Gastroesophageal sphincter (tissue), 4 donors: ENCODE measurements around the gene BIRC7. TPM values are rescaled to one million over a fixed set of nuclear protein-coding genes. Genes with fewer than 3 reads are reported as not detected.

Experiments used
- ATAC-seq: fragments of 150-250 bp; one replicate; pipeline ENCODE4 v1.9.1; 2016; ENCODE audit warnings: mild to moderate bottlenecking, moderate library complexity
- H3K27ac ChIP-seq, 4 donors: fragments of 200-600 bp; sonication (generic) in 3 of 4; 1 replicate in 3 of 4; 2 replicates in 1 of 4; pipeline ENCODE4 v1.5.1; 2016 to 2019
- H3K27me3 ChIP-seq: fragments of 200-600 bp; sonication (generic); one replicate; pipeline ENCODE4 v1.5.1; 2019
- H3K36me3 ChIP-seq, 2 donors: fragments of 200-600 bp; sonication (generic); one replicate each; pipeline ENCODE4 v1.5.1; 2019; ENCODE audit warnings: control low read depth in 1 of 2
- H3K4me1 ChIP-seq, 3 donors: fragments of 200-600 bp; sonication (generic); 1 replicate in 2 of 3; 2 replicates in 1 of 3; pipeline ENCODE4 v1.5.1; 2016 to 2019; ENCODE audit warnings: control low read depth in 2 of 3
- H3K4me3 ChIP-seq, 2 donors: fragments of 200-600 bp; sonication (generic); one replicate each; pipeline ENCODE4 v1.5.1; 2019; ENCODE audit warnings: mild to moderate bottlenecking in 1 of 2, moderate library complexity in 1 of 2
- H3K9me3 ChIP-seq, 3 donors: fragments of 200-600 bp; sonication (generic); one replicate each; pipeline ENCODE4 v1.5.1; 2017 to 2019; ENCODE audit warnings: control low read depth in 2 of 3
- CTCF ChIP-seq, 4 experiments: fragments of 200-600 bp in 2 of 4; fragments of 450-650 bp in 2 of 4; sonication (generic) in 1 of 4; IDR thresholded peaks; one replicate each; pipeline ENCODE4 v1.5.1; 2017 to 2019; ENCODE audit warnings: antibody characterized with exemption in 4 of 4, mild to moderate bottlenecking in 2 of 4, moderate library complexity in 2 of 4
- EP300 ChIP-seq: sonication (generic); formaldehyde crosslinking; IDR thresholded peaks from one replicate; pipeline ENCODE4 v1.6.1; 2017; ENCODE audit warnings: antibody characterized with exemption, mild to moderate bottlenecking
- POLR2A ChIP-seq, 2 donors: fragments of 450-650 bp; IDR thresholded peaks; one replicate each; pipeline ENCODE4 v1.6.1; 2017; ENCODE audit warnings: antibody characterized with exemption in 2 of 2, mild to moderate bottlenecking in 2 of 2, moderate library complexity in 1 of 2
- POLR2AphosphoS5 ChIP-seq: sonication (generic); formaldehyde crosslinking; IDR thresholded peaks from one replicate; pipeline ENCODE4 v1.6.1; 2017; ENCODE audit warnings: antibody characterized with exemption
- WGBS, 2 donors: methylation state at CpG; one replicate each; pipeline ENCODE4 v1.1.5; 2018; ENCODE audit warnings: low coverage in 1 of 2; 5-methylcytosine and 5-hydroxymethylcytosine counted together
- total RNA-seq, 4 donors: library from RNA; depleted of rRNA; stranded (reverse); fragments of >200 nt; gene quantifications; one replicate each; pipeline ENCODE4 v1.1.0, GENCODE V29; 2016

Gene BIRC7
- total RNA-seq, 4 donors from 2014 or later, result not detected

GRCh38 chr20:63284083-63284440 lies 48.4 kb downstream of the BIRC7 start:
- 80% methylated on average over 1 of the region's 14 CpGs; no CpG with 5 or more reads in 1 of the 2 donors for WGBS, 2 donors
- no peaks in the 10 kb centered on the region for H3K27me3 ChIP-seq
- no peaks in the 10 kb centered on the region for H3K9me3 ChIP-seq
- no peaks in the 10 kb centered on the region for H3K4me1 ChIP-seq
- ATAC-seq, result no peak
- H3K36me3 ChIP-seq, result peaks cover 0 to 100% of the 10 kb centered on the region in 2 donors
- H3K27ac ChIP-seq, result no peak overlapping the region
- H3K4me3 ChIP-seq, result no peak overlapping the region
- TF ChIP-seq POLR2A (IDR thresholded peaks at IDR 0.05) (no peak), CTCF (IDR thresholded peaks at IDR 0.05) (no peak), EP300 (no peak), POLR2AphosphoS5 (no peak)

GRCh38 chr20:63284544-63284949 lies 48.8 kb downstream of the BIRC7 start:
- no CpG with 5 or more reads among the region's 25 CpGs for WGBS, 2 donors
- Histone ChIP-seq H3K36me3 (peaks cover 0 to 99% of the 10 kb centered on the region in 2 donors), H3K27me3 (no peaks in the 10 kb centered on the region), H3K4me1 (no peaks in the 10 kb centered on the region), H3K27ac (no peak overlapping the region), H3K9me3 (no peaks in the 10 kb centered on the region), H3K4me3 (no peak overlapping the region)
- TF ChIP-seq CTCF (IDR thresholded peaks at IDR 0.05) (no peak), POLR2AphosphoS5 (no peak), POLR2A (IDR thresholded peaks at IDR 0.05) (no peak), EP300 (no peak)
- peak; percentile 21 for ATAC-seq

- 70% methylated on average over 3 of the region's 13 CpGs; no CpG with 5 or more reads in 1 of the 2 donors for WGBS, 2 donors
- H3K27me3 ChIP-seq, result no peaks in the 10 kb centered on the region
- peak; percentile 1 for ATAC-seq
- H3K9me3 ChIP-seq, result no peaks in the 10 kb centered on the region
- H3K27ac ChIP-seq, result no peak overlapping the region
- no peak overlapping the region for H3K4me3 ChIP-seq
- peaks cover 0 to 94% of the 10 kb centered on the region in 2 donors for H3K36me3 ChIP-seq
- TF ChIP-seq POLR2AphosphoS5 (no peak), EP300 (no peak), POLR2A (IDR thresholded peaks at IDR 0.05) (no peak), CTCF (IDR thresholded peaks at IDR 0.05) (no peak)
- H3K4me1 ChIP-seq, result no peaks in the 10 kb centered on the region
Observed at GRCh38 chr20:63284981-63285524, 49.3 kb downstream of the BIRC7 start.

GRCh38 chr20:63285636-63286615 lies 50.2 kb downstream of the BIRC7 start:
- no peak for TF ChIP-seq EP300
- TF ChIP-seq CTCF (IDR thresholded peaks at IDR 0.05), result no peak
- TF ChIP-seq POLR2AphosphoS5, result no peak
- TF ChIP-seq POLR2A (IDR thresholded peaks at IDR 0.05), result no peak
- WGBS, 2 donors, result 80% methylated on average over 1 of the region's 44 CpGs; no CpG with 5 or more reads in 1 of the 2 donors
- Histone ChIP-seq H3K9me3 (no peaks in the 10 kb centered on the region), H3K27me3 (no peaks in the 10 kb centered on the region), H3K27ac (no peak overlapping the region), H3K4me1 (peaks cover 0 to 6% (median 0%) of the 10 kb centered on the region in 3 donors), H3K4me3 (no peak overlapping the region), H3K36me3 (peaks cover 0 to 86% of the 10 kb centered on the region in 2 donors)
- ATAC-seq, result no peak
